Tibial nerve (tissue), 4 donors: Measurements from ENCODE around the gene ARHGEF19.

Experiments used
- CTCF ChIP-seq, 5 experiments: fragments of 200-600 bp in 3 of 5; fragments of 450-650 bp in 2 of 5; sonication (generic) in 3 of 5; IDR thresholded peaks; one replicate each; pipeline ENCODE4 v1.5.1; 2016 to 2019; ENCODE audit warnings: antibody characterized with exemption in 5 of 5, mild to moderate bottlenecking in 3 of 5, moderate library complexity in 2 of 5
- EP300 ChIP-seq, 2 donors: sonication (generic); formaldehyde crosslinking; IDR thresholded peaks; one replicate each; pipeline ENCODE4 v1.6.1; 2017; ENCODE audit warnings: antibody characterized with exemption in 2 of 2, mild to moderate bottlenecking in 1 of 2
- POLR2A ChIP-seq, 2 donors: fragments of 450-650 bp; IDR thresholded peaks; one replicate each; pipeline ENCODE4 v1.6.1; 2017; ENCODE audit warnings: antibody characterized with exemption in 2 of 2, mild to moderate bottlenecking in 2 of 2, moderate library complexity in 2 of 2

GRCh38 chr1:16189921-16190621 lies 22.4 kb downstream of the ARHGEF19 start:
- TF ChIP-seq CTCF (IDR thresholded peaks at IDR 0.05) (no peak), POLR2A (IDR thresholded peaks at IDR 0.05) (no peak), EP300 (IDR thresholded peaks at IDR 0.05) (no peak)
